OCI-LY7 (cell line): ENCODE data around the gene BCL10. TPM values are rescaled to one million over a fixed set of nuclear protein-coding genes. Genes with fewer than 3 reads are reported as not detected.

Source experiments
- Bru-seq: library from RNA; stranded (reverse); fragments of 400-500 nt; gene quantifications from one replicate; lab custom pipeline; 2021; lab: Mats Ljungman, UMichigan
- BruChase-seq, 2 experiments: library from RNA; stranded (reverse); fragments of 400-500 nt; gene quantifications; one replicate each; lab custom pipeline; 2021; lab: Mats Ljungman, UMichigan
- BruUV-seq: library from RNA; stranded (reverse); fragments of 400-500 nt; replicated peaks from 2 replicates; lab custom pipeline; 2021; lab: Mats Ljungman, UMichigan
- CTCF ChIA-PET: fragments of 300-600 bp; sonication (Branson Sonifier 250); formaldehyde crosslinking; loops from one replicate; lab custom pipeline; 2022; ENCODE audit warnings: antibody characterized with exemption; ENCODE audit not compliant: unreplicated experiment; lab: Charles Lee
- POLR2A ChIA-PET: fragments of 300-600 bp; sonication (Branson Sonifier 250); formaldehyde crosslinking; loops from one replicate; lab custom pipeline; 2022; ENCODE audit warnings: antibody characterized with exemption; lab: Charles Lee
- DNase-seq: peaks from one replicate; pipeline ENCODE4 v3.0.0-alpha.2; 2015; ENCODE audit warnings: low spot score
- H2AFZ ChIP-seq: fragments of 200-600 bp; sonication (generic), shearing (Covaris generic); 2 replicates; pipeline ENCODE4 v1.6.1; 2014; ENCODE audit warnings: mild to moderate bottlenecking, antibody characterized with exemption, low read length, moderate library complexity
- H3K27ac ChIP-seq: fragments of 200-600 bp; sonication (generic); 2 replicates; pipeline ENCODE4 v1.5.1; 2014; ENCODE audit warnings: mixed run types, low read depth, mild to moderate bottlenecking, moderate library complexity, low read length, inconsistent platforms; ENCODE audit not compliant: poor library complexity, severe bottlenecking
- H3K36me3 ChIP-seq: fragments of 200-600 bp; sonication (generic); 2 replicates; pipeline ENCODE4 v1.6.1; 2014; ENCODE audit warnings: mild to moderate bottlenecking, antibody characterized with exemption, low read length, moderate library complexity, mixed read lengths; ENCODE audit not compliant: insufficient read depth
- H3K4me1 ChIP-seq: fragments of 200-600 bp; sonication (generic); 2 replicates; pipeline ENCODE4 v1.5.1; 2014; ENCODE audit warnings: mild to moderate bottlenecking, low read length; ENCODE audit not compliant: insufficient read depth, poor library complexity, severe bottlenecking
- H3K4me2 ChIP-seq: fragments of 200-600 bp; sonication (generic); 2 replicates; pipeline ENCODE4 v1.6.1; 2014; ENCODE audit warnings: mild to moderate bottlenecking, low read length
- H3K4me3 ChIP-seq: fragments of 200-600 bp; sonication (generic); 2 replicates; pipeline ENCODE4 v1.5.1; 2014; ENCODE audit warnings: mild to moderate bottlenecking, low read depth, low read length; ENCODE audit not compliant: poor library complexity, severe bottlenecking
- H3K79me2 ChIP-seq: fragments of 200-600 bp; sonication (generic); 2 replicates; pipeline ENCODE4 v1.6.1; 2016; ENCODE audit warnings: low read depth, mild to moderate bottlenecking, low read length, moderate library complexity, mixed read lengths; ENCODE audit not compliant: insufficient read depth
- H3K9me2 ChIP-seq: fragments of 200-600 bp; sonication (generic); 2 replicates; pipeline ENCODE4 v1.6.1; 2016; ENCODE audit warnings: mild to moderate bottlenecking, low read length, mixed read lengths; ENCODE audit not compliant: insufficient read depth
- H3K9me3 ChIP-seq: fragments of 200-600 bp; sonication (generic); 2 replicates; pipeline ENCODE4 v1.6.1; 2014; ENCODE audit warnings: mild to moderate bottlenecking, mixed run types, low read length, mixed read lengths
- H4K20me1 ChIP-seq: fragments of 200-600 bp; sonication (generic); 2 replicates; pipeline ENCODE4 v1.6.1; 2014; ENCODE audit warnings: mild to moderate bottlenecking, antibody characterized with exemption, low read length, moderate library complexity, mixed read lengths; ENCODE audit not compliant: insufficient read depth
- CTCF ChIP-seq: fragments of 200-600 bp; sonication (generic); conservative IDR thresholded peaks from 2 replicates; pipeline ENCODE4 v1.5.1; 2014; ENCODE audit warnings: mild to moderate bottlenecking, antibody characterized with exemption, low read length, moderate library complexity, mixed read lengths
- EZH2phosphoT487 ChIP-seq: fragments of 200-600 bp; sonication (generic); IDR thresholded peaks from 2 replicates; pipeline ENCODE4 v1.6.1; 2018; ENCODE audit warnings: low read depth, borderline replicate concordance, mild to moderate bottlenecking, mixed run types, antibody characterized with exemption, low read length, moderate library complexity, mixed read lengths
- intact Hi-C: fragments of 100-400 bp; cut with micrococcal nuclease; formaldehyde crosslinking; loops from one replicate; pipeline ENCODE4 v1.10.0; 2022; ENCODE audit not compliant: unreplicated experiment
- long read RNA-seq: library from polyadenylated mRNA; stranded (forward); transcript quantifications from one replicate; pipeline ENCODE4 v2.0.0, GENCODE V29; 2022
- total RNA-seq, 2 experiments: library from RNA; depleted of rRNA in 1 of 2; stranded (reverse); fragments of >200 nt in 1 of 2; shearing (Covaris generic) in 1 of 2; gene quantifications; 2 replicates each; pipeline ENCODE4 v1.2.3, GENCODE V29; 2014 to 2022

BCL10 gene
- total RNA-seq (2014; rRNA removed; shearing (Covaris generic)) (10.6 and 17.4 TPM in 2 replicates), total RNA-seq (2022) (29.0 and 32.5 TPM in 2 replicates), Bru-seq, nascent RNA (percentile 91 among the genes with signal in this experiment), BruChase-seq, experiment 1, labeled RNA remaining after a 6-hour chase (percentile 69 among the genes with signal in this experiment), BruChase-seq, experiment 2, labeled RNA remaining after a 2-hour chase (percentile 92 among the genes with signal in this experiment)
- long read RNA-seq, transcript BCL10-203 (3 exons, 2,833 nt), result major isoform, 32 of 37 reads
- long read RNA-seq, partial matches to known transcripts, result 0 of 37 reads
- long read RNA-seq, other reads (novel, unspliced or antisense), result 2 of 37 reads

GRCh38 chr1:85276215-85276977, at the start of gene BCL10:
Gene BCL10 (minus strand): TSS chr1:85276632. CDS start chr1:85276352, 280 bp downstream.
- ChIA-PET POLR2A (interaction anchor here (0.6 to 4.4 kb wide), 24 partner anchors 8 to 1392 kb away, joined by 3 to 34 read pairs (median 4); partner anchors contain the start of genes C1orf52, GNG5, SPATA1 and ZNHIT6), CTCF (interaction anchor here (0.6 to 1.3 kb wide), 5 partner anchors 14 to 602 kb away, joined by 3 to 9 read pairs (median 3); partner anchors contain the start of gene C1orf52)
- H3K9me2 ChIP-seq, result no peaks in the 10 kb centered on the region
- peaks cover 25% of the 10 kb centered on the region for H3K4me1 ChIP-seq
- H3K79me2 ChIP-seq, result peaks cover 47% of the 10 kb centered on the region
- peaks cover 22% of the 10 kb centered on the region for H4K20me1 ChIP-seq
- 0 out of 2 replicates have a peak, but pooled peaks cover 6% of the 10 kb centered on the region for H3K9me3 ChIP-seq
- intact Hi-C loops, result loop anchor here (5.0 to 10.0 kb wide), 4 partner anchors 279 to 974 kb away; partner anchors contain the start of genes MCOLN2, SAMD13 and SSX2IP
- peaks cover 33% of the 10 kb centered on the region for H3K36me3 ChIP-seq
- peak within 1 kb of the TSS; percentile 91 for H3K4me2 ChIP-seq
- H2AFZ ChIP-seq, result peak within 1 kb of the TSS; percentile 82
- H3K27ac ChIP-seq, result peak within 1 kb of the TSS; percentile 82
- peak; percentile 98 for DNase-seq
- TF ChIP-seq CTCF, result no peak
- TF ChIP-seq EZH2phosphoT487, result no peak
- BruUV-seq, result no TSS peak
- H3K4me3 ChIP-seq, result peak within 1 kb of the TSS; percentile 96

- Histone ChIP-seq H2AFZ (no peak overlapping the region), H3K27ac (no peak overlapping the region), H3K4me2 (no peak overlapping the region), H3K36me3 (no peaks in the 10 kb centered on the region), H3K79me2 (no peaks in the 10 kb centered on the region), H3K9me2 (no peaks in the 10 kb centered on the region), H3K9me3 (no peaks in the 10 kb centered on the region), H3K4me3 (no peak overlapping the region), H3K4me1 (no peaks in the 10 kb centered on the region), H4K20me1 (no peaks in the 10 kb centered on the region)
- ChIA-PET POLR2A (no interaction called here), CTCF (no interaction called here)
- TF ChIP-seq CTCF, result no peak
- no peak for TF ChIP-seq EZH2phosphoT487
- no peak for DNase-seq
- intact Hi-C loops, result no loop called here
- BruUV-seq, result no TSS peak
These were observed 49.5 kb upstream of the BCL10 start for GRCh38 chr1:85325920-85326319.
